ENCODE measurements around the gene VAPA.

GRCh38 chr18:9870431-9871008, 43.3 kb upstream of the VAPA start:
- no peak for TF ChIP-seq CTCF (conservative IDR thresholded peaks at IDR 0.05 in 1 of 2, IDR thresholded peaks at IDR 0.05 in 1 of 2; ENCODE audit: low read depth in 1 of 2, low read length in 2 of 2)
- no peak for TF ChIP-seq EZH2 (IDR thresholded peaks at IDR 0.05; ENCODE audit: low read length, missing control alignments)
